DND-41 (cell line): Measurements from ENCODE around the gene LRRFIP2.

Experiments
- EZH2 ChIP-seq: IDR thresholded peaks from 3 replicates; pipeline ENCODE4 v1.6.1; 2012; ENCODE audit warnings: borderline replicate concordance, low read depth, mild to moderate bottlenecking, moderate library complexity, low read length, inconsistent platforms; ENCODE audit not compliant: severe bottlenecking
- TF ChIP-seq, protein P1 (sequence below): IDR thresholded peaks from 2 replicates; pipeline ENCODE4 v1.5.1; 2012; ENCODE audit warnings: borderline replicate concordance, low read length, moderate library complexity, mild to moderate bottlenecking; ENCODE audit not compliant: poor library complexity, severe bottlenecking; ENCODE audit errors: extremely low read depth

DNA sequence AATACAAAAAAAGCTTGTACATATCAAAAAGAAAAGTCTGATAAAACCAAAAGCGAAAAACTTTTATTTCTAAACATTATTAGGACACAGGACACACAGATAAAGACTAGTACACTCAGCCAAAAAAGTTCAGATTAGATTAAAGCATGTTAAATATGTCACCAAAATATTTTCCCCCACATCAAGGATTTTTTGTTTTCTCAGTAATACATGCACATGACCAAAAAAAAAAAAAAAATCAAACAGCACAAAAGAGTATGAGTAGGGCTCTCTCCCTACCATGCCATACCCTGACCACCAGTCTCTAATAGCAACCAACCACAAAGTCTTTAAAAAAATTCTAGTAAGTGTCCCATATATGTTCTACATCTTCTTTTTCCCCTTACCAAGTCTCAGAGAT is 77.4 kb downstream of the LRRFIP2 start:
- TF ChIP-seq, protein P1, sequence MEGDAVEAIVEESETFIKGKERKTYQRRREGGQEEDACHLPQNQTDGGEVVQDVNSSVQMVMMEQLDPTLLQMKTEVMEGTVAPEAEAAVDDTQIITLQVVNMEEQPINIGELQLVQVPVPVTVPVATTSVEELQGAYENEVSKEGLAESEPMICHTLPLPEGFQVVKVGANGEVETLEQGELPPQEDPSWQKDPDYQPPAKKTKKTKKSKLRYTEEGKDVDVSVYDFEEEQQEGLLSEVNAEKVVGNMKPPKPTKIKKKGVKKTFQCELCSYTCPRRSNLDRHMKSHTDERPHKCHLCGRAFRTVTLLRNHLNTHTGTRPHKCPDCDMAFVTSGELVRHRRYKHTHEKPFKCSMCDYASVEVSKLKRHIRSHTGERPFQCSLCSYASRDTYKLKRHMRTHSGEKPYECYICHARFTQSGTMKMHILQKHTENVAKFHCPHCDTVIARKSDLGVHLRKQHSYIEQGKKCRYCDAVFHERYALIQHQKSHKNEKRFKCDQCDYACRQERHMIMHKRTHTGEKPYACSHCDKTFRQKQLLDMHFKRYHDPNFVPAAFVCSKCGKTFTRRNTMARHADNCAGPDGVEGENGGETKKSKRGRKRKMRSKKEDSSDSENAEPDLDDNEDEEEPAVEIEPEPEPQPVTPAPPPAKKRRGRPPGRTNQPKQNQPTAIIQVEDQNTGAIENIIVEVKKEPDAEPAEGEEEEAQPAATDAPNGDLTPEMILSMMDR: no peak
- TF ChIP-seq EZH2: no peak
